GM21367 (cell line): ENCODE results near the gene LGALS8.
"Not testable (repeated sequence)": the region's sequence is repeated elsewhere in the genome, so short reads cannot be mapped to it uniquely, and the experiment has no call there.

Experiments
- ATAC-seq: cut with Tn5 transposase; IDR thresholded peaks from one replicate; pipeline ENCODE4 v1.9.1; 2021; ENCODE audit not compliant: unreplicated experiment

The LGALS8 gene

GRCh38 chr1:236580404-236580803, 56.6 kb downstream of the LGALS8 start:
- ATAC-seq: not testable (repeated sequence)

GRCh38 chr1:236581528-236581927, 57.7 kb downstream of the LGALS8 start:
- ATAC-seq: no peak

- ATAC-seq: no peak
Observed at GRCh38 chr1:236589531-236589930, 65.7 kb downstream of the LGALS8 start.

GRCh38 chr1:236590553-236591150, 66.9 kb downstream of the LGALS8 start:
- ATAC-seq: no peak

GRCh38 chr1:236602171-236602570, 78.4 kb downstream of the LGALS8 start:
- no peak for ATAC-seq
